ENCODE measurements around the gene CDH4.

- TF ChIP-seq CTCF (conservative IDR thresholded peaks at IDR 0.05; ENCODE audit: low read length): no peak
- no peak for TF ChIP-seq EZH2phosphoT487 (IDR thresholded peaks at IDR 0.05; ENCODE audit: borderline replicate concordance, low read depth, low read length)
Measured at GRCh38 chr20:61615806-61616205, 363.7 kb downstream of the CDH4 start.

Data from OCI-LY7 (cell line).